AG09319 (cell line): ENCODE measurements around the gene SLC22A3.

ENCODE experiments used
- DNase-seq: peaks from one replicate; pipeline ENCODE4 v3.0.0-alpha.2; 2010; ENCODE audit warnings: low read depth; ENCODE audit errors: extremely low read depth
- CTCF ChIP-seq: IDR thresholded peaks from 2 replicates; pipeline ENCODE4 v1.5.1; 2011; ENCODE audit warnings: low read depth, mild to moderate bottlenecking, inconsistent platforms, low read length, moderate library complexity

SLC22A3 gene

DNA sequence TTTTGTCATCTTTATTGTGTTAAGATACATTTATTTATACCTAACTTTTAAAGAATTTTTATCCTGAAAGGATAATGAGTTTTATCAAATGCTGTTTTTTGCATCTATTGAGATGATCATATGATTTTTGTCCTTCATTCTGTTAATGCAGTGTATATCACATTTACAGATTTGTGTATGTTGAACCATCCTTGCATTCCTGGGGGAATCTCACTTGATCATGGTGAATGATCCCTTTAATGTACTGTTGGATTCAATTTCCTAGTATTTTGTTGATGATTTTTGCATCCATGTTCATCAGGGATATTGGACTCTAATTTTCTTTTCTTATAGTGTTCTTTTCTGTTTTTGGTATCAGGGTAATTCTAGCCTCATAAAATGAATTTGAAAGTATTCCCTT lies 38.5 kb upstream of the SLC22A3 start:
- DNase-seq: no peak
- no peak for TF ChIP-seq CTCF

GRCh38 chr6:160312900-160313299 lies 35.3 kb upstream of the SLC22A3 start:
- DNase-seq: no peak
- no peak for TF ChIP-seq CTCF

- TF ChIP-seq CTCF: no peak
- DNase-seq: no peak
These were observed 32.9 kb upstream of the SLC22A3 start for GRCh38 chr6:160315310-160315709.

DNA sequence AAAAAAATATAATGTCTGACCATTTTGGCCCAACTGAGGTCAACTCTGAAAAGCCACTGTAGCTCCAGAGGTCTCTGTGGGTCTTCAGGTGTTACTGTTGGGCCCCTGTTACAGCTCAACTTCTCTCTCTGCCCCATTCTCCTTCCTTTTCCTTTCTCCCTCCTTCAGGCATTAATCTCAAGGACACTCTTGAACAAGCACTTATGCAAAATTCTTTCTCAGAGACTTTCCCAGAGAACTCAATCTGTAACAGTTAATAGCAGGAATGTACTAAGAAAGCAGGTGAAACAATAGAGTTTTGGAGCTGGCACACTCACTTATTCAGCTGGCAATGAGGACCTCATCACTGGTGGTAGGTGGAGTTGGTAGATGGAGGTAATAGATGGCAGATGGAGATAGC lies 31.9 kb upstream of the SLC22A3 start:
- TF ChIP-seq CTCF: no peak
- DNase-seq: no peak

- TF ChIP-seq CTCF: no peak
- no peak for DNase-seq
These were observed 28.9 kb upstream of the SLC22A3 start for GRCh38 chr6:160319246-160319645.

DNA sequence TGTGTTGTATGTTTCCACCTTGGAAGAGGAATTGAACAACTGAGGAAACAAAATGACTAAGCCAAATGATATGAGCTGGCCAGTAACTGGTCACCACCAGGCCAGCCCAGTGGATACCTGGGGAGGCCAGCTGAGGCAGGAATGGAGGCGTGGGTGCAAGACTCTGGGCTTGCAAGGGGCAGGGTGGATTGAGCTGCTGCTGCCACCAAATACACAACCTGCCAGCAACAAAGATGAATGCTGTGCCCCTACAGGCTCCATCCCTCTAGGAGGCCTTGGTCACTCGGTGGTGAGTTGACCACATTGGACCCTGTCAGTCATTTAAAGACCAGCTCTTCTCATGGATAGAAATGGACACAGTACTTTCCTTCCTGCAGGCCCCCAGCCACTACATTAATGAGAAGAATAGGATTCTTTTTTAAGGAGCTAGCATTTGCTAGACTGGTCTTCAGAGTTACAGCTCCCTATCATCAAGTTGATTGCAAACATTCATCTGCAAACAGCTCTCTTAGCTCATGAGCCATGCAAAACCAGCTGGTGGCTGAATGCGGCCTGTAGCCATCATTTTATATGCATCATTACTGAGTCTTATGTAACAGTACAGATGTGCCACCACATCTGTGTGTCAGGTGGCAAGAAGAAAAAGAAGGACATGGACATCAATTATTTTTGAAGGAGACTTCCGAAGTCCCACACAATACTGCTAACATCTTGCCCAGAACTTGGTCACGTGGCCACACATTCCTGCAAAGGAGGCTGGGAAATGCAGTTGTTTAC lies 26.3 kb upstream of the SLC22A3 start:
- TF ChIP-seq CTCF: no peak
- no peak for DNase-seq

GRCh38 chr6:160327981-160328380 lies 20.2 kb upstream of the SLC22A3 start:
- no peak for DNase-seq
- no peak for TF ChIP-seq CTCF
